Activated CD8-positive, alpha-beta T cell treated with anti-CD3 and anti-CD28 coated beads for 36 hours (primary cell): ENCODE data around the gene KRTAP5-2. TPM values are rescaled to one million over a fixed set of nuclear protein-coding genes. Genes with fewer than 3 reads are reported as not detected.

Experiments used
- ATAC-seq: fragments of 200-7000 bp; cut with Tn5 transposase; one replicate; pipeline ENCODE4 v1.10.0; 2021; ENCODE audit warnings: mild to moderate bottlenecking, moderate library complexity
- CTCF ChIA-PET: fragments of 350-600 bp; sonication (Branson Sonifier 250); formaldehyde crosslinking; loops from one replicate; lab custom pipeline; 2021; ENCODE audit warnings: antibody characterized with exemption; lab: Charles Lee
- POLR2A ChIA-PET: fragments of 350-600 bp; sonication (Branson Sonifier 250); formaldehyde crosslinking; loops from one replicate; lab custom pipeline; 2021; ENCODE audit warnings: antibody characterized with exemption; lab: Charles Lee
- DNase-seq: peaks from one replicate; pipeline ENCODE4 v3.0.0-alpha.2; 2020
- H3K27ac Mint-ChIP-seq: one replicate; pipeline ENCODE4 v1.8.0; 2021; ENCODE audit warnings: mild to moderate bottlenecking, mixed read lengths
- H3K27me3 Mint-ChIP-seq: one replicate; pipeline ENCODE4 v1.8.0; 2021; ENCODE audit warnings: mixed read lengths
- H3K36me3 Mint-ChIP-seq: one replicate; pipeline ENCODE4 v1.8.0; 2021; ENCODE audit warnings: low read depth, mixed read lengths
- H3K4me1 Mint-ChIP-seq: one replicate; pipeline ENCODE4 v1.8.0; 2021; ENCODE audit warnings: low read depth, mixed read lengths
- H3K4me3 Mint-ChIP-seq: one replicate; pipeline ENCODE4 v1.8.0; 2021; ENCODE audit warnings: mild to moderate bottlenecking, moderate library complexity, mixed read lengths
- H3K9me3 Mint-ChIP-seq: one replicate; pipeline ENCODE4 v1.8.0; 2021; ENCODE audit warnings: mixed read lengths
- intact Hi-C: fragments of 100-400 bp; cut with micrococcal nuclease; formaldehyde crosslinking; loops from one replicate; pipeline ENCODE4 v1.10.0; 2022
- total RNA-seq, 2 experiments: library from RNA; stranded (reverse); gene quantifications; one replicate each; pipeline ENCODE4 v1.2.3, GENCODE V29; 2021
- TF ChIP-seq, protein P1 (sequence below): fragments of 200-600 bp; IDR thresholded peaks from one replicate; pipeline ENCODE4 v1.8.0; 2022; ENCODE audit warnings: antibody characterized with exemption, mild to moderate bottlenecking

Gene KRTAP5-2
- total RNA-seq, 2 experiments from 2014 or later = not detected

DNA sequence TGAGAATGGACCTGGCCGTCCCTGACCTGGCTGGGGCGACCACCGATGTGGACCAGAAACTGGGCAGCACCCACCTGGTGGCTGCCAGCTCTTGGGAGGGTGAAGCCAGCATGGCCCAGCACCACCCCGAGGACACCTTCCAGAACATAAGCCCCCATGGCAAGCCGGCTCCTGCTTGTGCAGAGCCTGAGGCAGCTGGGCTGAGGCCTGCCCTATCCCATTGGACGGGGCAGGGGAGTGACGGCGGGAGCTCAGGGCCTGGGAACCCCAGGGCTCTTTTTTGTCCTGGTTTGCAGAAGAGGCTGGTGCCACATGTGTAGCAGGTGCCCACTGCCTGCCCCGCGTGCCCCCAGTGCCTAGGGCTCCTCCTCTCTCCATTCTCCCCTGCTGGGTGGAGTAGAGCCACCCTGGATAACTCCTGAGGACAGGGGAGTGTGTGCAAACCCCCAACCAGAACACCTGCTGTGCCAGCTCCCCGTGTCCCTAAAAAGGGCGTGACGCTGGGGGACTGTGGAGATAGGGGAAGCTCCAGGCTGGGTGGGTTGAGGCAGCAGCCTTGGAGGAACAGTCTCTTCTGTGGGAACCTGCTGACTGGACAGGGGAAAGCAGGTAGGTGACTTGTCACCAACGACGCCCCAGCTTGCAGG, 38.0 kb downstream of the KRTAP5-2 start:
- Mint-ChIP-seq H3K27me3 (no peaks in the 10 kb centered on the region), H3K36me3 (peaks cover 2% of the 10 kb centered on the region), H3K4me3 (no peak overlapping the region), H3K4me1 (no peaks in the 10 kb centered on the region), H3K9me3 (no peaks in the 10 kb centered on the region), H3K27ac (no peak overlapping the region)
- intact Hi-C loops = no loop called here
- ATAC-seq = no peak
- ChIA-PET POLR2A (no interaction called here), CTCF (interaction anchor here (0.6 to 1.6 kb wide), 4 partner anchors 11 to 69 kb away, joined by 3 to 7 read pairs (median 4); no protein-coding TSS in a partner anchor)
- TF ChIP-seq, protein P1, sequence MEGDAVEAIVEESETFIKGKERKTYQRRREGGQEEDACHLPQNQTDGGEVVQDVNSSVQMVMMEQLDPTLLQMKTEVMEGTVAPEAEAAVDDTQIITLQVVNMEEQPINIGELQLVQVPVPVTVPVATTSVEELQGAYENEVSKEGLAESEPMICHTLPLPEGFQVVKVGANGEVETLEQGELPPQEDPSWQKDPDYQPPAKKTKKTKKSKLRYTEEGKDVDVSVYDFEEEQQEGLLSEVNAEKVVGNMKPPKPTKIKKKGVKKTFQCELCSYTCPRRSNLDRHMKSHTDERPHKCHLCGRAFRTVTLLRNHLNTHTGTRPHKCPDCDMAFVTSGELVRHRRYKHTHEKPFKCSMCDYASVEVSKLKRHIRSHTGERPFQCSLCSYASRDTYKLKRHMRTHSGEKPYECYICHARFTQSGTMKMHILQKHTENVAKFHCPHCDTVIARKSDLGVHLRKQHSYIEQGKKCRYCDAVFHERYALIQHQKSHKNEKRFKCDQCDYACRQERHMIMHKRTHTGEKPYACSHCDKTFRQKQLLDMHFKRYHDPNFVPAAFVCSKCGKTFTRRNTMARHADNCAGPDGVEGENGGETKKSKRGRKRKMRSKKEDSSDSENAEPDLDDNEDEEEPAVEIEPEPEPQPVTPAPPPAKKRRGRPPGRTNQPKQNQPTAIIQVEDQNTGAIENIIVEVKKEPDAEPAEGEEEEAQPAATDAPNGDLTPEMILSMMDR = no peak
- DNase-seq = no peak

DNA sequence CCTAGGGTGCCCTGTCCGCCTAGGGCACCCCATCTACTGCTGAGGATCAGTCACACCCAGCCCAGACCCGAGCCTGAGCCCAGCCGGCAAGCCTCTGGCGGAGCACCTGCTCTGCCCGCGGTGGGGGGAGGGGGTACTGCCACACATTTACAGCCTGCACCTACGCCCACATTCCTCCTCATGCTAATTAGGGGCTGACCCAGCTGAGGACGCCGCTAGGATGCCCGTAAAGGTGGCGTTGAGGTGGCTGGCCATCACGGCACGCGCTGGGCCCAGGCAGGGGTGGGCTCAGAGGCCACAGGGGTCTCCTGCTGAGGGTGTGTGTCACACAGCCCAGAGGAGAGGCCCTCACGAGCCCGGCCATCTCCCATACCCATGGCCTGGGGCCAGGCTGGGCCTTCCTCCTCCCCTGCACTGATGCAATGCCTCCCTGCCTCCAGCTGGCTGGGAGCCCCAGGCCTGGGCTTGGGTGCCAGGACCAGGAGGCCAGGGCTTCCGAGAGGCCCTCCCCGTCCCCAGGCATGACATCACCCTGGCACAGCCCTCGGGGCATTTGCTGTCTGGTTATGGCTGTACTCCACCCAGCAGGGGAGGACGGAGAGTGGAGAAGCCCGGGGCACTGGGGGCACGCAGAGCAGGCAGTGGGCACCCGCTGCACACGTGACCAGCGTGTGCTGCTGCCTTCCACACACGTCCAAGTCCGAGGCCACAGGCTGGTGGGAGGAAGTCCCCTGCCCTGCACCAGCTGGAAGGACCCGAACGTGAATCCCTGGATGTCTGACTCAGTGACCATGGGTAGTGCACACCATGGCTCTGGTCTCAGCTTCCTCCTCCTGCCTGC, 38.8 kb downstream of the KRTAP5-2 start:
- intact Hi-C loops = no loop called here
- no peaks in the 10 kb centered on the region for H3K27me3 Mint-ChIP-seq
- ChIA-PET POLR2A (no interaction called here), CTCF (interaction anchor here (1.4 to 1.7 kb wide), 4 partner anchors 11 to 15 kb away, joined by 3 to 9 read pairs (median 6); no protein-coding TSS in a partner anchor)
- no peaks in the 10 kb centered on the region for H3K4me1 Mint-ChIP-seq
- TF ChIP-seq, protein P1 = no peak
- ATAC-seq = peak; percentile 27
- no peak overlapping the region for H3K27ac Mint-ChIP-seq
- H3K36me3 Mint-ChIP-seq = peaks cover 2% of the 10 kb centered on the region
- H3K4me3 Mint-ChIP-seq = no peak overlapping the region
- no peak for DNase-seq
- no peaks in the 10 kb centered on the region for H3K9me3 Mint-ChIP-seq

DNA sequence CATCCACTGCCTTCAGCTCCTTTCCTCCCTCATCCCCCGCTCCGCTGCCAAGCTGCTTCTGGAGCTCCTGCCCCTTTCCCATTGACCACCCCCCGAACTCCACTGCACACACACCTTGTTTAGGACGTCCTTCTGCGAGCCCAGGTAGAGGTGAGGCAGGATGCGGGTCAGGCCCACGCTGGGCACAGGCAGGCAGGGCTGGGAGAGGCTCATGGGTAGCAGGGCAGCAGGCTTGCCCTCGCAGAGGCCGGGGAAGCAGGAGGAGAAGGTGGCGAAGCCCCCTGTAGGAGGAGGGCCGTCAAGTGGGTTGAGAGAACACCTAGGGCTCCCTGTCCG, 39.4 kb downstream of the KRTAP5-2 start:
- Mint-ChIP-seq H3K4me3 (no peak overlapping the region), H3K27ac (no peak overlapping the region), H3K4me1 (no peaks in the 10 kb centered on the region), H3K9me3 (no peaks in the 10 kb centered on the region), H3K36me3 (peaks cover 2% of the 10 kb centered on the region), H3K27me3 (peaks cover 2% of the 10 kb centered on the region)
- ChIA-PET CTCF (interaction anchor here (1.5 to 1.7 kb wide), 3 partner anchors 10 to 16 kb away, joined by 3 to 12 read pairs (median 9); no protein-coding TSS in a partner anchor), POLR2A (interaction anchor here (1.4 kb wide), 1 partner anchor 30 kb away, joined by 3 read pairs; no protein-coding TSS in a partner anchor)
- ATAC-seq (no peak), DNase-seq (no peak)
- intact Hi-C loops = no loop called here
- TF ChIP-seq, protein P1 = no peak

DNA sequence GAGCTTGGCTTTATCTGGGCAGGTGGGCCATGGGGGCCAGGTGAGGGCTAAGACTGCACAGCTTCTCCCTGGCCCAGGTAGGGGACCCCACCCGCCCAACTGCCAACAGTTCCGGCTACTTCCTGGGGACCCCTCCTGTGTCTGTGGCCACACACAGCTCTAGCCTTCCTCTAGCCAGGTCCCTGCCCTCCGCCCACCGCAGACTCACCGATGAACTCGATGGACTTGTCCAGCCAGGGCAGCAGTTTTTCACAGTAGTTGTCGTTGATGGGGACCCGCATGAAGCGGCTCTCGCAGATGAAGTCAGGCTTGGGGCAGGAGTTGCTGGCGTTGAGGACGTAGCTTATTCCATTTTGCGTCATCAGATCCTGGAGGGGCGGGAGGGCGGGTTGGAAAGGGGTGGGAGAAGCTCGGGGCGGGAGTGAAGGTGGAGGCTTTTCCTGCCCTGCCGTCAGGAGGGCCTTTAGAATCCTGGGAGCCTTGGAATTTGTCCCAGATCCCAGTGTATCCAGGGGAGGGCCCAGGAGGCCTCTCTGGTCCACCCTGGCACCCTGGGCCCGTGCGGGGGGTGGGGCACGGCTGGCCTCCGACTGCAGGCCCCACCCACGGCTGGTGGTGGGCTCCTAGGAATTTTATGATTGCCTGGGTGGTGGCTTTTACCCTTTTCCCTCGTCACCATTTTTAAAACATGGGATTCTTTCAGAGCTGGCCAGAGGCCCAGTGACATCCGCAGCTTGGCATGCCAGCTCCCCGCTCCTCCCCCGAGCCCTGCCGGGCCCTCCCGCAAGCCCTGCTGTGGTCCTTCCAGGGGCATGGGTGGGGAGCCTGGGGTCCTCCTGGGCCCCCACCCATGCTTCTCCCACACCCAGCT, 40.0 kb downstream of the KRTAP5-2 start:
- Mint-ChIP-seq H3K36me3 (peaks cover 2% of the 10 kb centered on the region), H3K27ac (no peak overlapping the region), H3K27me3 (peaks cover 2% of the 10 kb centered on the region), H3K9me3 (no peaks in the 10 kb centered on the region), H3K4me3 (no peak overlapping the region), H3K4me1 (no peaks in the 10 kb centered on the region)
- ATAC-seq (no peak), DNase-seq (no peak)
- ChIA-PET POLR2A (interaction anchor here (1.4 kb wide), 1 partner anchor 29 kb away, joined by 3 read pairs; no protein-coding TSS in a partner anchor), CTCF (interaction anchor here (1.6 to 1.7 kb wide), 2 partner anchors 11 to 17 kb away, joined by 9 to 12 read pairs; no protein-coding TSS in a partner anchor)
- TF ChIP-seq, protein P1 = no peak
- intact Hi-C loops = no loop called here
